IMR-90 (cell line): ENCODE data around the gene VPS39.

Experiments used
- BHLHE40 ChIP-seq: fragments of 150-350 bp; IDR thresholded peaks from 2 replicates; pipeline ENCODE4 v1.6.1; 2016; ENCODE audit warnings: mild to moderate bottlenecking, low read depth, low read length
- CEBPB ChIP-seq: IDR thresholded peaks from 2 replicates; pipeline ENCODE4 v1.6.1; 2012; ENCODE audit warnings: low read depth, low read length, improper control_type of control experiment
- MXI1 ChIP-seq: IDR thresholded peaks from 2 replicates; pipeline ENCODE4 v1.6.1; 2012; ENCODE audit warnings: low read depth, mild to moderate bottlenecking, low read length, moderate library complexity, borderline replicate concordance
- POLR2A ChIP-seq: IDR thresholded peaks from 2 replicates; pipeline ENCODE4 v1.6.1; 2012; ENCODE audit warnings: mild to moderate bottlenecking, low read depth, low read length
- TF ChIP-seq, protein P1 (sequence below): conservative IDR thresholded peaks from 2 replicates; pipeline ENCODE4 v1.5.1; 2012; ENCODE audit warnings: mild to moderate bottlenecking, low read depth, low read length, improper control_type of control experiment
- TF ChIP-seq, protein P2 (sequence below): fragments of 150-350 bp; IDR thresholded peaks from 2 replicates; pipeline ENCODE4 v1.6.1; 2017; ENCODE audit warnings: mild to moderate bottlenecking, antibody characterized with exemption, low read length, low read depth

DNA sequence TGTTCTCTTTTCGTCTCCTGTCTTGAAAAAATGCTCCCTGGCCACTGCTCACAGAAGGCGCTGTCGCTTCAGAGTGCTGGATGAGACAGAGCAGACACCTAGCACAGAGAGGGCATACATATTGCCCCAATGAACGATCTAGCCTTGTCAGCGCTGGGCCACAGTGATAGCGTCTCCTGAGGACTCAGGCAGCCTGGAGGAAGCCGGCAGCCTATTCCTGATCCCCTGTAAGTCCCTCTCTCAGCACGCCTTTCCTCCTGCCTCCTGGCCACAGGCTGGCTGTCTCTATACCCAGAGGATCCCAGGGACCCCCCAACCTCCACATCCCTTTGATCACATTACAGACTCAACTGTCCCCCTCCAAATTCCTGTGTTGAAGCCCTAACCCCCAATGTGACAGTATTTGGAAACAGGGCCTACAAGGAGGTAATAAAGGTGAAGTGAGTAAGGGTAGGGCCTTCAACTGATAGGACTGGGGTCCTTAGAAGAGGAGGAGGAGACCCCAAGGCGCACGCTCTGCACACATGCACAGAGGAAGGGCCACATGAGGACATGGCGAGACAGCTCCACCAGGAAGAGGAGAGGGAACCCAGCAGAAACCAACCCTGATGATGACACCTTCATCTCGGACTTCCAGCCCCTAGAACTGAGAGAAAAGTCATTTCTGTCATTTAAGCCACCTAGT is 59.2 kb downstream of the VPS39 start:
- TF ChIP-seq CEBPB = no peak
- TF ChIP-seq, protein P1, sequence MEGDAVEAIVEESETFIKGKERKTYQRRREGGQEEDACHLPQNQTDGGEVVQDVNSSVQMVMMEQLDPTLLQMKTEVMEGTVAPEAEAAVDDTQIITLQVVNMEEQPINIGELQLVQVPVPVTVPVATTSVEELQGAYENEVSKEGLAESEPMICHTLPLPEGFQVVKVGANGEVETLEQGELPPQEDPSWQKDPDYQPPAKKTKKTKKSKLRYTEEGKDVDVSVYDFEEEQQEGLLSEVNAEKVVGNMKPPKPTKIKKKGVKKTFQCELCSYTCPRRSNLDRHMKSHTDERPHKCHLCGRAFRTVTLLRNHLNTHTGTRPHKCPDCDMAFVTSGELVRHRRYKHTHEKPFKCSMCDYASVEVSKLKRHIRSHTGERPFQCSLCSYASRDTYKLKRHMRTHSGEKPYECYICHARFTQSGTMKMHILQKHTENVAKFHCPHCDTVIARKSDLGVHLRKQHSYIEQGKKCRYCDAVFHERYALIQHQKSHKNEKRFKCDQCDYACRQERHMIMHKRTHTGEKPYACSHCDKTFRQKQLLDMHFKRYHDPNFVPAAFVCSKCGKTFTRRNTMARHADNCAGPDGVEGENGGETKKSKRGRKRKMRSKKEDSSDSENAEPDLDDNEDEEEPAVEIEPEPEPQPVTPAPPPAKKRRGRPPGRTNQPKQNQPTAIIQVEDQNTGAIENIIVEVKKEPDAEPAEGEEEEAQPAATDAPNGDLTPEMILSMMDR = no peak
- TF ChIP-seq BHLHE40 = no peak
- no peak for TF ChIP-seq MXI1
- TF ChIP-seq, protein P2, sequence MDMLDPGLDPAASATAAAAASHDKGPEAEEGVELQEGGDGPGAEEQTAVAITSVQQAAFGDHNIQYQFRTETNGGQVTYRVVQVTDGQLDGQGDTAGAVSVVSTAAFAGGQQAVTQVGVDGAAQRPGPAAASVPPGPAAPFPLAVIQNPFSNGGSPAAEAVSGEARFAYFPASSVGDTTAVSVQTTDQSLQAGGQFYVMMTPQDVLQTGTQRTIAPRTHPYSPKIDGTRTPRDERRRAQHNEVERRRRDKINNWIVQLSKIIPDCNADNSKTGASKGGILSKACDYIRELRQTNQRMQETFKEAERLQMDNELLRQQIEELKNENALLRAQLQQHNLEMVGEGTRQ = no peak
- no peak for TF ChIP-seq POLR2A
